SU-DHL-6 (cell line): ENCODE measurements around the gene FBF1.

Experiments used
- H2AFZ ChIP-seq: fragments of 200-600 bp; sonication (generic); 2 replicates; pipeline ENCODE4 v1.6.1; 2014; ENCODE audit warnings: low read depth, mild to moderate bottlenecking, moderate library complexity, mixed read lengths, antibody characterized with exemption, low read length; ENCODE audit not compliant: severe bottlenecking
- H3F3A ChIP-seq: fragments of 200-600 bp; shearing (Covaris generic); 2 replicates; pipeline ENCODE4 v1.6.0; 2016; ENCODE audit warnings: antibody characterized with exemption, mild to moderate bottlenecking; ENCODE audit not compliant: insufficient read depth
- H3K27ac ChIP-seq: fragments of 200-600 bp; sonication (generic); 2 replicates; pipeline ENCODE4 v1.5.1; 2016; ENCODE audit warnings: low read depth, mild to moderate bottlenecking, low read length, moderate library complexity, mixed read lengths
- H3K27me3 ChIP-seq: fragments of 200-600 bp; sonication (generic), shearing (Covaris generic); 2 replicates; pipeline ENCODE4 v1.6.0; 2014; ENCODE audit warnings: mild to moderate bottlenecking, low read length
- H3K36me3 ChIP-seq: fragments of 200-600 bp; sonication (generic); 2 replicates; pipeline ENCODE4 v1.6.1; 2014; ENCODE audit warnings: mild to moderate bottlenecking, low read length, mixed read lengths
- H3K4me2 ChIP-seq: fragments of 300-600, 200-600 bp; shearing (Covaris generic), sonication (generic); 2 replicates; pipeline ENCODE4 v1.6.0; 2014; ENCODE audit warnings: low read length, low read depth, mild to moderate bottlenecking; ENCODE audit not compliant: poor library complexity, severe bottlenecking
- H3K4me3 ChIP-seq: fragments of 200-600 bp; sonication (generic); 2 replicates; pipeline ENCODE4 v1.5.1; 2014; ENCODE audit warnings: antibody characterized with exemption, low read length, mild to moderate bottlenecking, mixed read lengths; ENCODE audit not compliant: insufficient read depth, poor library complexity, severe bottlenecking
- H3K79me2 ChIP-seq: fragments of 200-600 bp; sonication (generic); 2 replicates; pipeline ENCODE4 v1.6.1; 2014; ENCODE audit warnings: mild to moderate bottlenecking, low read length, moderate library complexity; ENCODE audit not compliant: insufficient read depth
- H3K9ac ChIP-seq: fragments of 200-600 bp; sonication (generic); 2 replicates; pipeline ENCODE4 v1.7.0; 2014; ENCODE audit warnings: mild to moderate bottlenecking, low read length
- H3K9me2 ChIP-seq: fragments of 200-600 bp; sonication (generic); replicated peaks from 2 replicates; pipeline ENCODE4 v1.6.1; 2014; ENCODE audit warnings: low read length; ENCODE audit not compliant: insufficient read depth
- H3K9me3 ChIP-seq: fragments of 200-600 bp; sonication (generic); 2 replicates; pipeline ENCODE4 v1.6.1; 2014; ENCODE audit warnings: low read length, mixed read lengths; ENCODE audit not compliant: insufficient read depth
- H4K20me1 ChIP-seq: fragments of 200-600 bp; sonication (generic); 2 replicates; pipeline ENCODE4 v1.6.1; 2014; ENCODE audit warnings: low read depth, mild to moderate bottlenecking, antibody characterized with exemption, low read length, moderate library complexity, mixed read lengths
- EZH2phosphoT487 ChIP-seq: fragments of 200-600 bp; sonication (generic), shearing (Covaris generic); conservative IDR thresholded peaks from 2 replicates; pipeline ENCODE4 v1.6.1; 2018; ENCODE audit warnings: mild to moderate bottlenecking, antibody characterized with exemption, low read length, moderate library complexity, mixed read lengths
- TF ChIP-seq, protein P1 (sequence below): fragments of 200-600 bp; sonication (generic); IDR thresholded peaks from one replicate; pipeline ENCODE4 v1.5.1; 2017; ENCODE audit warnings: antibody characterized with exemption, mild to moderate bottlenecking, low read length, moderate library complexity; ENCODE audit not compliant: insufficient read depth, poor library complexity, severe bottlenecking

The FBF1 gene

DNA sequence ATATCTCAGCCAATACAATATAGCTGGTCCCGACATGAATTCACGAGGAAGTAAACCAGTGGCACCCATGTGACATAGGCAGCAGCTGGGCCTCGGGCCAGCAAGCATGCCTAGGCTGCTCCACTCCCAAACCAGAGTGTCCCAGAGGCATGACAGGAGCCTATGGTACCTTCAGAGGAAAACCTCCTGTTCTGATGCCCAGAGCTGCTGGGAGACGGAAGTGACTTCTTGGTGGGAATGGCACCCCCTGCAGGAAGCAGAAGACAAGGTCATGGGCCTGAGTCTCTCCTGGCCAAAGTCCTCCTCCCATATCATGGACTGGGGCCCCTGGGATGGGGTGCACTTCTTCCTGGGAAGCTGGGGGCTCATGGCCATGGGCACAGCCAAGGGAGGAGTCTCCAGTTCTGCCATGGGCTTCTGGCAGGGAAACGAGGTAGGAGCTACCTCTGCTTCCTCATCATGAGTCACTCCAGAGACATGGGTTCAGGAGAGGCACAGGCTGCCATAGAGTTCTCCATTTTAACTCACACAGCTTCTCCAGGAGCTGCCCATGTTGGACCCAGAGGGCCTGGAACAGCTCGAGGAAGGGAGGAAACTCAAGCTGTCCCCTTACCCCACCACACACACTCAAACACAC, 13.4 kb downstream of the FBF1 start:
- no peaks in the 10 kb centered on the region for H4K20me1 ChIP-seq
- no peak overlapping the region for H2AFZ ChIP-seq
- TF ChIP-seq, protein P1, sequence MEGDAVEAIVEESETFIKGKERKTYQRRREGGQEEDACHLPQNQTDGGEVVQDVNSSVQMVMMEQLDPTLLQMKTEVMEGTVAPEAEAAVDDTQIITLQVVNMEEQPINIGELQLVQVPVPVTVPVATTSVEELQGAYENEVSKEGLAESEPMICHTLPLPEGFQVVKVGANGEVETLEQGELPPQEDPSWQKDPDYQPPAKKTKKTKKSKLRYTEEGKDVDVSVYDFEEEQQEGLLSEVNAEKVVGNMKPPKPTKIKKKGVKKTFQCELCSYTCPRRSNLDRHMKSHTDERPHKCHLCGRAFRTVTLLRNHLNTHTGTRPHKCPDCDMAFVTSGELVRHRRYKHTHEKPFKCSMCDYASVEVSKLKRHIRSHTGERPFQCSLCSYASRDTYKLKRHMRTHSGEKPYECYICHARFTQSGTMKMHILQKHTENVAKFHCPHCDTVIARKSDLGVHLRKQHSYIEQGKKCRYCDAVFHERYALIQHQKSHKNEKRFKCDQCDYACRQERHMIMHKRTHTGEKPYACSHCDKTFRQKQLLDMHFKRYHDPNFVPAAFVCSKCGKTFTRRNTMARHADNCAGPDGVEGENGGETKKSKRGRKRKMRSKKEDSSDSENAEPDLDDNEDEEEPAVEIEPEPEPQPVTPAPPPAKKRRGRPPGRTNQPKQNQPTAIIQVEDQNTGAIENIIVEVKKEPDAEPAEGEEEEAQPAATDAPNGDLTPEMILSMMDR, result no peak
- TF ChIP-seq EZH2phosphoT487, result no peak
- no peak overlapping the region for H3K27ac ChIP-seq
- no peaks in the 10 kb centered on the region for H3K27me3 ChIP-seq
- H3K9me3 ChIP-seq, result no peaks in the 10 kb centered on the region
- H3K79me2 ChIP-seq, result no peaks in the 10 kb centered on the region
- H3K4me2 ChIP-seq, result no peak overlapping the region
- no peaks in the 10 kb centered on the region for H3F3A ChIP-seq
- no peak overlapping the region for H3K9ac ChIP-seq
- no peak overlapping the region for H3K4me3 ChIP-seq
- H3K9me2 ChIP-seq, result no peaks in the 10 kb centered on the region
- H3K36me3 ChIP-seq, result no peaks in the 10 kb centered on the region

DNA sequence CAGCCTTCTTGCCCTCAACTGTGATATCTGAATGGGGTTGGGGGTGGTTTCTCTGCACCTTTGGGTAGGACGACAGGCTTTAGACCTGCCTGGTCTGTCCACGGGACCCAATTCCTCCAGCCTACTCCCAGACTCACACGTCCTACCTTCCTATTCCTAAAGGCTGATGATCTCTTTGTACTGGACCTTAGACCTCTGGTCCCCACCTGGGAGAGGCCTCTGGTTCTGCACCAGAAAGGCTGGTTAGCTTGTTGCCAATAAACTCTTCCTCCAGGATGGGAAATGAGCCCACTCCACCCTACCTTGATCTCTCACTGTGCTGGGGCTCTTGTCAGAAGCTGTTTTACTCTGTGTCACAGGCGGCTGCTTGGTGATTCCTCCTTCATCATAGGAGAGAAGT, 14.4 kb downstream of the FBF1 start:
- H3K9me3 ChIP-seq, result no peaks in the 10 kb centered on the region
- no peak overlapping the region for H3K27ac ChIP-seq
- no peaks in the 10 kb centered on the region for H3F3A ChIP-seq
- TF ChIP-seq, protein P1, result no peak
- TF ChIP-seq EZH2phosphoT487, result no peak
- H2AFZ ChIP-seq, result no peak overlapping the region
- H3K9me2 ChIP-seq, result no peaks in the 10 kb centered on the region
- no peak overlapping the region for H3K4me2 ChIP-seq
- H3K27me3 ChIP-seq, result no peaks in the 10 kb centered on the region
- no peaks in the 10 kb centered on the region for H4K20me1 ChIP-seq
- no peaks in the 10 kb centered on the region for H3K79me2 ChIP-seq
- no peak overlapping the region for H3K4me3 ChIP-seq
- H3K9ac ChIP-seq, result no peak overlapping the region
- H3K36me3 ChIP-seq, result no peaks in the 10 kb centered on the region

GRCh38 chr17:75925912-75926311, 14.9 kb downstream of the FBF1 start:
- Histone ChIP-seq H3K9me3 (no peaks in the 10 kb centered on the region), H3F3A (no peaks in the 10 kb centered on the region), H4K20me1 (no peaks in the 10 kb centered on the region), H3K4me3 (no peak overlapping the region), H3K27ac (no peak overlapping the region), H3K9me2 (no peaks in the 10 kb centered on the region), H3K79me2 (no peaks in the 10 kb centered on the region), H2AFZ (no peak overlapping the region), H3K27me3 (no peaks in the 10 kb centered on the region), H3K4me2 (no peak overlapping the region), H3K36me3 (no peaks in the 10 kb centered on the region), H3K9ac (no peak overlapping the region)
- TF ChIP-seq, protein P1, result no peak
- no peak for TF ChIP-seq EZH2phosphoT487

DNA sequence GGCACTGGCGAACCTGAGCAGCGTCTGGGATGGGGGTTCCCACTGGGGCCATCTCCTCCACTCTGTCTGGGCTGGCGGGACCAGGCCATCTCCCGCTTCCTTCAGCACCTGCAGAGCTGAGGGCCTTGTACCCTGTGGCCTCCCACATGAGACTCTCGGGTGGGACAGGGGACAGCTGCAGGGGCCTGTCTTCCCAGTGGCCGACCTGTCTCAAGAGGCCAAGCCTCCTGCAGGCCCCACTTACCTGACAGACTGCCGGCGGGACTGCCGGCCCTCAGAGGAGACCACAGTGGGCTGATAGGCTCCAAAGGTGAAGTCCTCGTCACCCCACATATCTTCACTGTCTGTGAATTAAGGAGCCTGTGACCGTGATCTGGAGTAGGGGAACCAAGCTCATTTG, 15.7 kb downstream of the FBF1 start:
- Histone ChIP-seq H3K27ac (no peak overlapping the region), H3K9me3 (no peaks in the 10 kb centered on the region), H2AFZ (no peak overlapping the region), H3F3A (no peaks in the 10 kb centered on the region), H3K27me3 (no peaks in the 10 kb centered on the region), H3K9ac (no peak overlapping the region), H4K20me1 (no peaks in the 10 kb centered on the region), H3K36me3 (no peaks in the 10 kb centered on the region), H3K4me3 (no peak overlapping the region), H3K9me2 (no peaks in the 10 kb centered on the region), H3K4me2 (no peak overlapping the region), H3K79me2 (no peaks in the 10 kb centered on the region)
- no peak for TF ChIP-seq EZH2phosphoT487
- TF ChIP-seq, protein P1, result no peak
